Femur (tissue), 1 donor: Measurements from ENCODE around the gene MICA.
"Not testable (repeated sequence)": the region's sequence is repeated elsewhere in the genome, so short reads cannot be mapped to it uniquely, and the experiment has no call there.

Source experiments
- DNase-seq: peaks from one replicate; pipeline ENCODE4 v3.0.0-alpha.2; 2017

The MICA gene

DNA sequence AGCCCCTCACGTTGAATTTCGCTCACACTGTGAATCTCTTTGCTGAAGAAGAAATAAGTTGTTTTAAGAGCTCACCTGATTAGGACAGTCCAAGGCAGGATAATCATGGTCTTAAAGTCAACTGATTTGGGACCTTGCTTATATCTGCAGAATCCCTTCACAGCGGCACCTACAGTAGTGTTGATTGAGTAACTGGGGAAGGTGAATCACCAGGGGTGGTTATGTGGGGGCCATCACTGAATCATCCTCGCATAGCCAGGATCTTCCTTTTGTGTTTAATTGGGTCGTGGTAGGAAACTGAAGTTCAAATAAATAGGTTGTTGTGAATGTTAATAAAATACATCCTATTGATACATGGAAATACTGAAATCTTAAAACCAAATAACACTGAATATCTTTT, 20.2 kb upstream of the MICA start:
- DNase-seq = no peak

DNA sequence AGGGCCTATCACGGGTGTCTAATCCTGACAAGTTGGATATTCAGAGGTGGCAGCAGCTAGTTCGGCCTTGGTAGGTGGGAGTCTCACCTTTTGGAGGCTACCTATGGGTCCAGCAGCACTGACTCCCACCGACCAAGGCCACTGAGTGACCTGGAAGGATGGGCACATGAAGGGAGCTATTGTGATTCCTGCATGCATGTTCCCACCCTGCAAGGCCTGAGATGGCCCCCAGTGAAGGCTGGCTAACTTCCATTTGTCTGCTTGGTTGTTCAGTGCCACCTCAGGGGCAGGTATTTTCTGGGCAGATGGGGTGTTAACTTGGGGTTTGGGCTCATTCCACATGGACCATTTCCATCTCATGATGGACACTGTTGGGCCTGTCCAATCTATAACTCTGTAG, 18.4 kb upstream of the MICA start:
- DNase-seq = no peak

DNA sequence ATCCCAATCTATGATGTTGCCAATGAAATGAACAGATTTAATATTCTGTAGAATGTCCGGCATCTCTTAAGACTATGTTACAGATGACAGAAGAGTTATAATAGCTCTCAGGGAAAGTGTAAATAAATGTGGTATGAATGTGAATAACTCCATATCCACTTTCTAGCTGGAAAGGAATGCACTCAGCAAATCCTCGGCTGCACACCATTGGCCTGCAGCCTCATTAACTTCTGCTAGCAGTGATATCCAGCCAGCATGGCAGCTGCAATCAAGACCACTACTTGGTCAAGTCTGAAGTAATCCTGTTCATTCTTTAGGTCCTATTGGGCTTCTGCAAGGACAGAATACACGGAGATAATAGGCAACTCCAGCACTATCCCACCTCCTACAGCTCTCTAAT, 17.3 kb upstream of the MICA start:
- DNase-seq = no peak

DNA sequence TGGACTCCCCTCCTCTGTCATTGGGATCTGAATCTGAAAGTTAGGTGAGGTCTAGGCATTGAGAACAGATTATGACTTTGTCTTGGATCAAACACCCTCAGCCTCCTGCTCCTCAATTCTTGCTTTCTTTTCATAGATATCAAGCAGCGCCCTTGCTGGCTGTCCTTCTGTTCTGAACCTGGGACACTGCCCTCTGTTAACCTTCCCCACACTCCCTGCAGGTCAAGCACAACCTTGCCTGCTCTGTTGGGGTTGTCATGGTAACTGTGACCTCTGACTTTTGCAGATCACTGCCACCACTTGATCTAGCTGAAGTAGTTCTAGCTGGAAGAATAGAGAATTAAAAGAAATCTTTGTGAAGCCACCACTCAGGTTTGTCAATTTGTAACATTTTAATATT, 16.4 kb upstream of the MICA start:
- DNase-seq = no peak

DNA sequence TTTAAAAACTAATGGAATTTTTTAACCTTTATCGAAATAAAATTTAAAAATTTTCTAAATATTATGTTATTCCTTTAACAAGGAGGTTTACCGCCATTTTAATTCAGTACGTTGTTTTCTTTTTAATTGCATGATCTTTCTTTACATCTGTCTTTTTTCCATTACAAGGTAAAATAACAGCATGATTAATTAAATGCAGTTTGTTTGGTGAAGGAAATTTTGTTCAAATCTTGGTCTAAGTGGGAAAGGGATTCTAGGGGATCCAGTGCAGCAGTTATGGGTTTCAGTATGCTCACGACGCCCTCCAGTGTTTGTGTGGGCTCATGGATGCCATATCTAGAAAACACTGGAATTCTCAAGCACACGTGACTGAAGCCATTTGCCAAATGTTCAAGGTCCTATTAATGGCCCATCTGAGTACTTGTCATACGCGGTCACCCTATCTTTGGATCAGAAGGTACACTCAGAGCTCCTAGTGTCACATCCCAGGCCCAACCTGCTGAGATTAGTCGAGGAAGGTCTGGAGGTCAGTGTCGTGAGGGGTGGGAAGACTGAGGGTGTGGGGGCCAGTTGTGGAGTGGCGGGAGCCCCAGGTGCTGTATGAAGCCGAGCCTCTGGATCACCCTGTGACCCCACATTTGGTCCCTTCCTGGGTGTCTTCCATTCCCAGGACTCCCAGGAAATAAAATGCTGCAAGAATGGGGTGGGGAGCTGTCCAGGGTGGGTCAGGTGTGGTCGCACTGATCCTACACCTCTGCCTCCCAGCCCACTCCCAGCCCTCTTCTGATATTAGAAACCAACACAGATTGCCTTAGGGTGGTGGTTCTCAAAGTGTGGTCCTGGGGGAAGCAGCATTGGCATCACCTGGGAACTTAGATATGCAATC, 14.2 kb upstream of the MICA start:
- DNase-seq = not testable (repeated sequence)

DNA sequence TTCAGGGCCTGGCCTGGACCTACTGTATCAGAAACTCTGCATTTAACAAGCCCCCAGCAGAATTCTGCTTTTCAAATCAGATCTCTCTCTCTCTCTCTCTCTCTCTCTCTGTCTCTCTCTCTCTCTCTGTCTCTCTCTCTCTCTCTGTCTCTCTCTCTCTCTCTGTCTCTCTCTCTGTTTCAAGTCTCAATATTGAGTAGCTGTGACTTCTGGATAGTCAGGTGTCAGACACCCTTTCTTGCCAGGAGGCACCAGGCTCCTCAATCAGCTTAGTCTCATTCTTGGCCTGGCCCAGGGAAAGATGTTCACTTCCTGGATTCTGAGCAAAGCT, 13.6 kb upstream of the MICA start:
- not testable (repeated sequence) for DNase-seq

DNA sequence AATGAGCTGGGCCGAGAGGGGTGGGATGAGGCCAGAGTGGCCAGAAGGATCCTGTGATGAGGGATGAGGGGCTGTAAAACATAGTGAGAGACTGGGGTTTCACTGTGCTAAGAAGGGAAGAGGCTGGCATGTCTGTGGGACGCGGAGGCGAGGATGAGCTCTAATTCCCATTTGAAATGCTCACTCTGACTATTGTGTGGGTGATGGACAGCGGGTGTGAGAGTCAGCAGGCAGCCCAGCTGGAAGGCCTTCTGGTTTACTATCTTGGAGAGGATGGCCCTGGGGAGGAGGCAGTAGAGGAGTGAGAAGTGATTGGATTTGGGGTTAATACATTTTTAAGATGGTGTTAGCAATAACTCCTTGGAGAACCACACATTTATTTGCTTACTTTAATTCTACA, 9.5 kb upstream of the MICA start:
- DNase-seq = no peak

DNA sequence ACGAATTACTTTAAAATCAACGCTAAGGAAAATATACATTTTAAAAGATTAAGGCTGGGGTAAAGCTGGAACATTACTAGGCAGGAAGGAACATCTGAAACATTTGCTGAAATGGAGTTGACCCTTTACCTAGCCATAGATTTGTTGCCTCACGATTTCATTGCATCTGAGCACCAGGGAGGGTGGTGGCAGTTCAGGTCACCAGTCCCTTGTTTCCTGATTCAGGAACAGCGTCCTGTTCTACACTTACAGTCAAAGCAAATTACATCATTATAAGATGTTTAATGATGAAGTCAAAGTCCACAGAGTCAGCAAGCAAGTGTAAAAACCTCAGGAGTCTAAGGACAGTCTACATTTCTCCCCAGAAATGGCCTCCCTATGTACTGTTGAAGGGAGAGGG, 9.0 kb upstream of the MICA start:
- no peak for DNase-seq

DNA sequence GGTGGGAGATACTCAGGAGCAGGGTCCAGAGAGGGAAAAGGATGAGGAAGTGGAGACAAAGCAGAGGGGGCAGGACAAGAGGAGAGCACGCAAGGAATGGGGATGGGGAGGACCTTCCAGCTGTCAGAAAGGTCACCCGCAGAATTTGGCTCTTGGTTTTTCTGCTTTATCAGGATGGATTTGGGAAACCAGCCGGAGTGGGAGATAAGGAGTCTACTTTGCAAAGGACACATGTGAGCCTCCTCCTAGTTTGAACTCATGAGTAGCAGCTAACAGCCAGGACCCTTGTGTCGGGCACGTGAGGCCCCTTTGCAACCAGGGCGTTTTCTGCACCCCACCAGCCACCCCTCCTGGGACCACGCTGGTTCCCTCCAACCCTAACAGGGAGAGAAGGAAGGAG, 7.6 kb upstream of the MICA start:
- DNase-seq = no peak

DNA sequence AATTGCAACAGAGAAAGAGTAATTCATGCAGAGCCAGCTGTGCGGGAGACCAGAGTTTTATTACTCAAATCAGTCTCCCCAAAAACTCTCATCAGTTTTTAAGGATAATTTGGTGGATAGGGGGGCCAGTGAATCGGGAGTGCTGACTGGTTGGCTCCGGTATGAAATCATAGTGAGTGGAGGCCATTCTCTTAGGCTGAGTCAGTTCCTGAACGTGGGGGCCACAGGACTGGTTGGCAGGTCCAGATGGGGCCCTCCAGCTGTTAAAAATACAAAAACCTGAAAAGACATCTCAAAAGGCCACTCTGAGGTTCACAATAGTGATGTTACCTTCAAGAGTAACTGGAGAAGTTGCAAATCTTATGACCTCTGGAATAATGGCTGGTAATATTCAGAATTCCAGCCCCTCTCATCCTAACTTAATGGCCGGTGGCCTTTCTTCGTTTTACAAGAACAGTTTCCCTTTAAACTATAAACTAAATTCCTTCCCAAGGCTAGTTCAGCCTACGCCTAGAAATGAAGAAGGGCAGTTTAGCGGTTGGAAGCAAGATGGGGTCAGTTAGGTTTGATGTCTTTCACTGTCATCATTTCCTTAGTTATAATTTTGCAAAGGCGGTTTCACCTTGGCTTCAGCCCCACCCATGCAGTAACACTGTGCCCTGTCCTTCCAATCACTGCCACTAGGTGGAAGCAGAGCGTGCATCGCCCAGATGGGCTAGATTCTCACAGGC, 6.8 kb upstream of the MICA start:
- DNase-seq = peak; percentile 87

DNA sequence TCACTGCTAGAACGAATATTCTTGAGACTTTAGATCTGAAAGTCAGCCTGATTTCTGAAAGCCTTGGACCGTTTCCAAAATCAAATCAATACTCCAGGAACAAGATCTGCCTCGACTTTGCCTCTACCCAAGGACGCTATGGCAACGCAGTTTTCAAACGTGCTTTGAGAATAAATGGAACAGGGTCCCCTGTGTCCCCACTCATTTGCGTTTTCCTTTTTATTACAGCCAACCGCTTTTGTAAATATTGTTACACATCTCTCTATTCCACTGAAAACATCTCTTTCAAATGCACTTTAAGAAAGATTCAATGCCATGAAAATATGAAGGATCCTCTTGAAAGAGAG, 6.3 kb upstream of the MICA start:
- DNase-seq = not testable (repeated sequence)

DNA sequence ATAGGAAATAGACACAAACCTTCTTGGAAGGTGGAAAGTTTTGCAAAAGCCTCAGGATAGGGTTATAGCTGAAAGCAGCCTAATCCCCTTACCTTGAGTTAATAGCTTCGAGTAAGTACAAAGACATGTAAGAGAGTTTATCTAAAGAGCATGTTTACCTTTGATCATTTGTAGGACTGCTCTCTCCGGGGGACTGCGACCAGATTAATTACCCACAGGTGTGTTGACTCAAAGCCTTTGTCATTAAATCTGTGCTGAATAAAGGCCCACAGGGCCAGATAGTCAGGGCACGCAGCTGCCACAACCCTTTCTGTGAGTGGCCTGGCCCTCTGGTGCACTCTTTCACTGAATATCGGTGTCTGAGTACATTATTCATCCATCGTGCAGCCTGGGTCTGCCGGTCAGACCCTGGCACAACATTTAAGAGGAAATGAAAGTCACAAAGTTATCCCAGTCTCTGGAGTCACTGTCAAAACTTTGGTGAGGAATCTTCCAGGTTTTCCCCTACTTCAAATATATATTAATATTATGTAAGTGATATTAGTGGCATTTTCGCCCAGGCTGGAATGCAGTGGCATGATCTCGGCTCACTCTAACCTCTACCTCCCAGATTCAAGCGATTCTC, 5.4 kb upstream of the MICA start:
- no peak for DNase-seq

DNA sequence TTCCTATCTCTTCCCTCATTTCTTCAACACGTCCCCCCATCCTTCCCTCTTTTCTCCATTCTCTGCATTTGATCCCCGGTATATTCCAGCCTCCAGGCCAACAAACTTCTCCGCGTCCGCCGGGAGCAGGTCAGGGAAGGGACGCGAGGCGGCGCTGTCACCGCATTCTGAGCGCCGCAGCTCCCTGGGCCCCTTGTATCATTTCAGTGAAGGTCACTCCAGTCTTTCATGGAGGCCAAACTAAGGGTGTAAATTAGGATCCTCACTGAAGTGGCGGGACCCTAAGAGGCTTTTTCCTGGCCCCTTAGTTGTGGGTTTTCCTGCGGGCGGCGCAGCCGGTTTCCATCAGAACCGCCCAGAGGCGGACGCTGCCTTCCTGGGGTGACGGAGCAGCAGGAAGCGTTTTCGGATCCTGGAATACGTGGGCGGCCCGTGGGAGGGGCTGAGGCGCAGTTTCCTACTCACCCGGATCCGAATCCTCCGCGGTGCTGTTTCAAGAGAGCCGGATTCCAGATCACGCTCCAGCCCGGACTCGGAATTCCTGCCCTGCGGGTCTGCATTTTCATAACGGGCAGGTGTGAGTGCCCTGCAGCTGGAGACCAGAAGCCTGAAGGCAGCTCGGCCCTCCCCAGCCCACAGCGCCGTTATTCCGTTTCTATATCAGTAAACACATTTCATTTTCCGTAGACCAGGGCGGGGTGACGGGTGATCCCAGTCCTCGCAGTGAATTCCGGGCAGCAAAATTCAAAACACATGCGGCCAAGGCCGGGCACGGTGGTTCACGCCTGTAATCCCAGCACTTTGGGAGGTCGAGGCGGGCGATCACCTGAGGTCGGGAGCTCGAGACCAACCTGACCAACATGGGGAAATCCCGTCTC, 3.6 kb upstream of the MICA start:
- DNase-seq = peak; percentile 95

DNA sequence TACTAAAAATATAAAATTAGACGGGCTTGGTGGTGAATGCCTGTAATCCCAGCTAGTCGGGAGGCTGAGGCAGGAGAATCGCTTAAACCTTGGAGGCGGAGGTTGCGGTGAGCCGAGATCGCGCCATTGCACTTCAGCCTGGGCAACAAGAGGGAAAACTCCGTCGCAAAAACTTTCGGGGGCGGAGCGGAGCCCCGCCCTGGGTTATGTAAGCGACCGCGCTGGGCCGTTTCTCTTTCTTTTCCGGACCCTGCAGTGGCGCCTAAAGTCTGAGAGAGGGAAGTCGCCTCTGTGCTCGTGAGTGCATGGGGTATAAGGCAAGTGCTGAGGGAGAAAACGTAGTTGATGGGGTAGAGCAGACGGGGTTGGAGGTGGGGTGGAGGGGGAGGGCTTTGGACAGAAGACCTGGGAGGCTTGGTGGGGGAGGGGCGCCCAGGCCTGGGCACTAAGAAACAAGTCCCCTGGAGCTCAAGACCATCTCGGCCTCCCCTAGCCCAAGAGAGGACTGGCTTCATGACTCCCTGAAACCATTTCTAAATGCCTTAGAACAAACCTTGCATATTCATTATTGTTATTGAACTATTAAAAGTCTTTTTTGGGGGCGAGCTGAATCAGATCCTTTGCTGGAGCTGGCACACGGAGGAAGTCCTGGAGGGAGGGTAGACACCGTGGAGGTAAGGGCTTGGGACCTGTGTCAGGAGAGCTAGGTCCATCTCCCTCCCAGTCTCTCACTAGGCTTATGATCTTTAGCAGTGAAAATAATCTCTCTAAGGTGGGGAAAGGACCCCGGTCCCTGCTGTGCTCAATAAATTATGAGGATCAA, 2.7 kb upstream of the MICA start:
- peak; percentile 81 for DNase-seq

DNA sequence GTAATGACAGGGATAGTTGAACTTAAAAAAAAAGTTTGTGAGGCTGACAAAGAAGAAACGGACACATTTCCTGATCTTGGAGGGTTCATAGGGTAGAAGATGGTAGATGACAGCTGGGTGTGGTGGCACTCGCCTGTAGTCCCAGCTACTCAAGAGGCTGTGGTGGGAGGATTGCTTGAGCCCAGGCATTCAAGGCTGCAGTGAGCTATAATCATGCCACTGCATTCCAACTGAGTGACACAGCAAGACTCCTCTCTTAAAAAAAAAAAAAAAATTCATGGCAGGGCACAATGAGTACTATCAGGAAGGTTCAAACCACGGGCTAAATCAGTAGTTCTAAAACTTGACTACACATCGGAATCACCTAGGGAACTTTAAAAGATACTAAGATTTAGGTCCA, 2.0 kb upstream of the MICA start:
- no peak for DNase-seq

DNA sequence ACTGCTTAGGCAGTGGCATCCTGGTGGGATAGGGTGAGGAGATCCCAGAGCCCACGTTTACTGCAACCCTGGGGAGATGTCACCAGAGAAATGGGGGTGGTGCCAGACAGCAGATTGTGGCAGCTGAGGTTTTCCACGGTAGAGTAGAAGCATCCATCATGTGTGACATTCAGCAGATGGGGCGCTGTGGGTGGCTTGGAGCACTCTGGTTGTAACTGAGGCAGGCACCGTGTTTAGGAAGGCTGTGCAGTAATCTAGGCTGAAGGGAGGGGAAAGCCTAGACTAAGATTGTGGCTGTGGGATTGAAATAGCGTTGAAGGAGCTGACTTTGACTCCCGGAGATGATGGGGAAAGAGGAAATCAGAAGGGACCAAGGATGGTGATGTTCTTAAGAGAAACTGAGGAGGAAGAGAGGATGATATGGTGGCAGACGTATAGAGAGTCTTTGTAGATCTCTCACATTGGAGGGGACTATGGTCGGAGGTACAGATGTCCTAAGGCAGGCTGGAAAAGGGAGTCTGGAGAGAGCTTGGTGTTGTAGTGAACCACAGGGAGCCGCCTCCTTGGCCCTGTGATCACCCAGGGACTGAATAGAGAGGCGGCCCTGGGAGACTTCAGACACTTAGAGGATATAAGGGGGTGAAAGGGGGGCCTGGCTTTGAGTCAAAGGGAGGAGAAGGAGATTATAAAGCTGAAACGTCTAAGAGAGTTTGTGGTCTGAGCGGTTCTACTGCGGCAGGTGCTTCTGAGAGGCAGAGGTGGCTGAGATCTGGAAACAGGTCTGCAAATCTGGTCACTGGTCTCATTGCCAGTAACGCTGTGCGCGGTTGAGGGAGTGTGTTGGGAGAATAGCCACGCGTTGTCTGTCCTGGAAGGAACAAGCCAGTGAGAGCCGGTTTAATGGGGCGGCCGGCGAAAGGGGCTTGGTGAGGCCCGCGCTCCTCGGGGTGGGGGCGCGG, 792 bp upstream of the MICA start:
- peak; percentile 70 for DNase-seq

DNA sequence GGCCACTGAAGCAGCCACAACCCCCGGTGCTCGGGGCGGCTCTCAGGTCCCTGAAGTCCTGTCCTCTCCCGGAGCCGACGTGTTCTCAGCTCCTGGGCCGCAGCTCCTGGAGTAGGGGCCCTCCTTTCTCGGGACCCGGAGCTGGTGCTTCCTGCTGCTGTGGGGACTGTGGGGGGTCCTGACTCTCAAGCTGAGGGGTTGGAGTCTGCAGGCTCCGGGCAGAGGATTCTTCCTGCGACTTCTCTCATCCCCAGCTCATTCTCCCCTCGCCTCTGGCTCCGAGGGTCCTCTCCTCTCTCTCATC, 618 bp downstream of the MICA start:
- DNase-seq = not testable (repeated sequence)

DNA sequence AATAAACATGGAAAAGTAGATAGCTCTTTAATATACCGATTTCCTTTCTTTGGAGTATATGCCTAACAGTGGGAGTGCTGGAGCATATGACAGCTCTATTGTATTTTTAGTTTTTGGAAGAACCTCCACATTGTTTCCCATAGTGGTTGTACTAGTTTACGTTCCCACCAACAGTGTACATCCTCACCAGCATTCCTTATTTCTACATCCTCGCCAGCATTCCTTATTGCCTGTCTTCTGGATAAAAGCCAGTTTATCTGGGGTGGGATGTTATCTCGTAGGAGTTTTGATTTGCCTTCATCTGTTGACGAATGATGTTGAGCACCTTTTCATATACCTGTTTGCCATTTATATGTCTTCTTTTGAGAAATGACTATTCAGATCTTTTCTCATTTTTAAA, 2.6 kb downstream of the MICA start:
- DNase-seq = no peak

DNA sequence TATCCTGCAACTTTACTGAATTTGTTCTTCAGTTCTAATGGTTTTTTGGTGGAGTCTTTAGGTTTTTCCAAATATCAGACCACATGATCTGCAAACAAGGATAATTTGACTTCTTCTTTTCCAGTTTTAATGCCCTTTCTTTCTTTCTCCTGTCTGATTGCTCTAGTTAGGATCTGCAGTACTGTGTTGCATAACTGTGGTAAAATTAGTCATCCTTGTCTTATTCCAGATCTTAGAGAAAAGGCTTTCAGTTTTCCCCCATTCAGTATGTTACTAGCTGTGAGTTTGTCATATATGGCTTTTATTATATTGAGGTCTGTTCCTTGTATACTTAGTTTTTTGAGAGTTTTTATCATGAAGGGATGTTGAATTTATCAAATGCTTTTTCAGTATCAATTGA, 4.3 kb downstream of the MICA start:
- DNase-seq = no peak

DNA sequence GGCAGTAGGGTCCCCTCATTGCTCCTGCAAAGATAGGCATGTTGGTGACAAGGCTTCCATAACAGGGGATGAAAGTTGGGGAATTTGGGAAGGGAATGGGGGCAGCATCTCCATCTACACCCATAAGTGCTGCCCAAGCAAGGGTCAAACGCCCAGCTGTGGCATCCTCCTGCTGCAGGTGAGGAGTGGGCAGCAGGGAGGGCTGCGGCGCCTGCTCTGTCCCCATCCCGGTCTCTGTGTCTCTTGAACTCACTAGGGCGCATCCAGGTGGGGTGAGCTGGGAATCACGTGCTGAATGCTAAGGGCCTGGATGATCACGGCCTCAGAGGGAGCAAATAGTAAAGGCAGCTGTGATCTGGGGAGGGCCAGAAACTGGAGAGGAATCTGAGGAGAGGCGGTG, 9.1 kb downstream of the MICA start:
- no peak for DNase-seq

DNA sequence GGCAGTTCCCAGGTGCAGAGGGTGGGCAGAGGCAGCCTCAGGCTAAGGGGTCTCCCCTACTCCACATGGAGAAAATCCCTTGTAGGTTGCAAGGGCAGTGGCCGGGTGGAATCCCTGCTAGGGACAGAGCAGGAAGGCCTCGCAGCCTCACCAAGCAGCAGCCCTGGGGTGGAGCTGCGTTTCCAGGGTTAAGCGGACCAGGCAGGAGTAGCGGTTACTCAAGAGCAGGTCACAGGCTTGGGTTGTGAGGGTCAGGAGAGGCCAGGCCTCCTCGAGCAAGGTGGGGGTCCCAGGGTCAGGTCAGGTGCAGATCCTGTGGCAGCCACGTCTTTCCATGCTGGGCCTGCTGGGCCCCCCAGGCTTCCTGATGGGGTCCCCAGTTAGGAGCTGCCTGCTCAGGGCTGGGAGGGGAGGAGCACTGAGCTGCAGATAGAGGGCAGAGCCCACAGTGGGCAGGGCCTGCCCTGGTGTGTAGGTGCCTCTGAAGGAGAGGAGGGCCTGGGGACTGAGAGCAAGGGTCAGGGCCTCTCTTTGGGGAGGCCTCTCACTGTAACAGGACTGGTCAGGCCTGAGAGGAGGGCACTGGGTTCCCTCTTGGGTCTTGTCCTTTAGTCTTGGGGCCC, 10.9 kb downstream of the MICA start:
- not testable (repeated sequence) for DNase-seq
